Measurements from ENCODE around the gene BAZ2B.

GRCh38 chr2:159608108-159608507, 8.2 kb downstream of the BAZ2B start:
- no peak for TF ChIP-seq CTCF (conservative IDR thresholded peaks at IDR 0.05)
- TF ChIP-seq ZFX (IDR thresholded peaks at IDR 0.05) = no peak

All from C4-2B (cell line).